OCI-M2 (cell line): ENCODE results near the gene DCTN2.

Experiments
- DNase-seq: peaks from one replicate; lab custom pipeline; 2025; ENCODE audit not compliant: unreplicated experiment; lab: John Stamatoyannopoulos, UW

Gene DCTN2

DNA sequence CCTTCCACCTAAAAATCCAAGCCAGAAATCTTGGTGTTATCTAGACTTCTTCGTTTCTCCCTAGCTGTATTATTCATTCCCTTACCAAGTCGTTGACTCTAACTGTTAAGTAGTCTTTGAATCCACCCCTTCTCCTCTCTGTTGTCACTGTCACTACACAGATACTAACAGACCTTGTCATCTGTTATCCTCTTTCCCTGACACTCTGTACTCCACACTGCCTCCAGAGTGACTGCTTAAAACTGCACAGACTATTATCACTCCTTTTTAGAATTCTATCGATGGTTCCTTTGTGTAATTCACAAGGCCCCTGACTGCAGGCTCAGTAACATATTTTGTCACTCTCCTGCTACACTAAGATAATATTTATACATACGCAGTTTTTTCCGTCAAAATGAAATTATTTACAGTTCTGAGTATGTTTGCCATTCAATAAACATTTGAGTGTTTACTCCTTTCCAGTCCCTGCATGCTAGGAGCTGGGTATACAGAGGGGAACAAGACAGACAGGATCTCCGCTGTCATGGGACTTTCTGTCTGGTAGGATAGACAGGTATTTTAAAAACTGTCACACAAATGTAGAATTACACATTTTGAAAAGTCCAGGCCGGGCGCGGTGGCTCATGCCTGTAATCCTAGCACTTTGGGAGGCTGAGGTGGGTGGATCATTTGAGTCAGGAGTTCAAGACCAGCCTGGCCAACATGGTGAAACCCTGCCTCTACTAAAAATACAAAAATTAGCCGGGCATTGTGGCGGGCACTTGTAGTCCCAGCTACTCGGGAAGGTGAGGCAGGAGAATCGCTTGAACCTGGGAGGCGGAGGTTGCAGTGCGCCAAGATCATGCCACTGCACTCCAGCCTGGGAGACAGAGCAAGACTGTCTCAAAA, 55.4 kb downstream of the DCTN2 start:
- DNase-seq, result no peak

DNA sequence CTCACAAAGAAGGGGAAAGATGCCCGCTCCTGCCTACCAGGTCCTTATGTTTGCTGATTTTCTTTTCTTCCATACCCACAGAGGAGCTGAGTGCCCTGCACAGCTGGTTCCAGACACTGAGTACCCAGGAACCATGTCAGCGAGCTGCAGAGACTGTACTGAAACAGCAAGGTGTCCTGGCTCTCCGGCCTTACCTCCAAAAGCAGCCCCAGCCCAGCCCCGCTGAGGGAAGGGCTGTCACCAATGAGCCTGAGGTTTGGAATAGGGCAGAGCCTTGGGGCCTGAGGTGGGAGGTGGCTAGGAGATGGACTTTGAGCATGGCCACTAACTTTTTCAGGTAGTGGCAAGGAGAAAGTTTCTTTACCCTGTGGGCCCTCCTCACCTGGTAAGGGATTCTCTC, 56.9 kb downstream of the DCTN2 start:
- DNase-seq, result no peak

- no peak for DNase-seq
Measured at GRCh38 chr12:57489157-57489641, 57.8 kb downstream of the DCTN2 start.

DNA sequence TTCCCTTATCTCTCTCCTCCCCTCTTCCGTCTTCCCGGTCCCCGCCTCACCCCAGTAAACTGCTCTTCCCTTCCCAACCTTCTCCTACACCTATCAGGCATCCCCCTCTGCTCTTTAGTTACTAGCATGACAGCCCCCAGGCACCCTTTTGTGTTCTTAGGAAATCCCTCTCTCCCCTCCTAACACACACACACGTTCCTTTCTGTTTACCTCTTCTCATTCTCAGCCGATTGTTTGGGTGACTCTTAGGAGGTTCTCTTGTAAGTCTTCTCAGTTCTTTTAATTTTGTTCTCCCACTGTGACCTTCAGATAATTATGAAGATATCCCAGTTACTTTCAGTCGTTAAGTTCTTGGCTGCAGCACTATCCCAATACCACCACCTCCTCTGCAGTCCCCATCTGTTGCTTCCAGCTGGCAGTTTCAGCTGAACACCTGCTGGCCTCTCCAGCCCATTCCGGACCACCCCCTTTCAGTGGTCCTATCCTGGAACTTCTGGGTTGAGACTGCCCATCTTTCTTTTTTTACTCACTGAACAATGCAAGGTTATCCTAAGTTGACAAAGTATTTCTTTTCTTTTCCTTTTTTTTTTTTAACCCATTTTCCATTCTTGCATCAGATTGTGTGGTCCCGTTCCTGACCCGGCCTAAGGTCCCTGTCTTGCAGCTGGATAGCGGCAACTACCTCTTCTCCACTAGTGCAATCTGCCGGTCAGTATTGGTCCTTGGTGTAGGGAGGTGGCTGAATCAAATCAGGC, 58.4 kb downstream of the DCTN2 start:
- DNase-seq, result no peak

GRCh38 chr12:57487597-57488401, 59.2 kb downstream of the DCTN2 start, which contains the start of gene MARS1:
MARS1 (plus strand) TSS chr12:57488068; CDS start chr12:57488091, 23 bp downstream.
- peak; percentile 79 for DNase-seq

DNA sequence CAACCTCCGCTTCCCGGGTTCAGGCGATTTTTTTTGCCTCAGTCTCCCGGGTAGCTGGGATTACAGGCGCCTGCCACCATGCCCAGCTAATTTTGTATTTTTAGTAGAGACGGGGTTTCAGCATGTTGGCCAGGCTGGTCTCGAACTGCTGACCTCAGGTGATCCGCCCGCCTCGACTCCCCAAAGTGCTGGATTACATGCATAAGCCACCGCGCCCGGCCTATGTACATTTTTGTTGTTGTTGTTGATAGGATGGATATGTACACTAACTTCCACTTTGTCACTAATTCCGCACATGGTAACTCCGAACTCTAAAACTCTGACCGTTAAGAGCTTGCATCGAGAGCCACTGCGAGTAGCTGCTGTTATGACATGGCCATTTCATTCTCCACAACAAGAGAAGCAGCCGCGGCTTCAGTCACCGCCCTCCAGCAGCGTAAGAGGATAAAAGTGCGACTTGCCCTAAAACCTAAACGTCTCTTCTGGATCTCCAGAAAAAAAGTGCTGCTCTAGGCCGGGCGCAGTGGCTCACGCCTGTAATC, 59.9 kb downstream of the DCTN2 start:
- DNase-seq, result no peak

DNA sequence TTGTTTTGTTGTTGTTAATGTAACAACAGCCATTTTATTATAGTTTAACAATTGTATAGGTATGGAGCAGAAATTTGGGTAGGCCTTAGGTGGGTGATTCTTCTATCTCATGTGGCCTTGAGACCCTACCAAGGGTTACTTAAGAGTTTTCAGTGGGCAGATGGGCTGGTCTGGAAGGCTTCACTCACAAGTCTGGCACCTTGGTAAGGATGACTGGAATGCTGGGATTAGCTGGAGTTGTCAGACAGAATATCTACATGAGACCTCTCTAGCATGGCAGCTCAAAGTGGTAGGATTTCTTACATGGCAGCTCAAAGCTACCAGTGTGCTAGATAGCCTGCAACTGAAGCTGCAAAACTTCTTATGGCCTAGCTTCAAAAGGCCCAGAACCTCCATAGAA, 61.3 kb downstream of the DCTN2 start:
- DNase-seq, result no peak

GRCh38 chr12:57483466-57483865, 63.5 kb downstream of the DCTN2 start:
- DNase-seq, result no peak

DNA sequence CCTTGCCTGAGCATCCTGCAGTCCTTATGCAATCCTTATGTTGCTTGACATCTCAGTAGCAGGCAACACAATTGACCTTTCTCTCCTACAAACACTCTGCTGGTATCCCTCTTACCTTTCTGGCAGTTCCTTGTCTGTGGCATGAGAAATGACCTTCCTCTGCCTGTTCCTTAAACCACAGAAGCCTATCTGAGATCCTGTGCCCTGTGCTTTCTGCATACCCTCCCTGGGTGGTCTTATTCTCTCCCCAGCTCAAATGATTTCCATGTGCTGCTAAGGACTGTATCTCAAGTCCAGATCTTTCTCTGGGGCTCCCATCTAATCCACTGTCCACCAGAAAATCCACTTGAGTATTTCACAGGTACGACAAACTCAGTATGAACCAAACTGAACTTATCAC, 65.3 kb downstream of the DCTN2 start:
- no peak for DNase-seq
